ENCODE results near the gene ARMC2.

The ARMC2 gene

DNA sequence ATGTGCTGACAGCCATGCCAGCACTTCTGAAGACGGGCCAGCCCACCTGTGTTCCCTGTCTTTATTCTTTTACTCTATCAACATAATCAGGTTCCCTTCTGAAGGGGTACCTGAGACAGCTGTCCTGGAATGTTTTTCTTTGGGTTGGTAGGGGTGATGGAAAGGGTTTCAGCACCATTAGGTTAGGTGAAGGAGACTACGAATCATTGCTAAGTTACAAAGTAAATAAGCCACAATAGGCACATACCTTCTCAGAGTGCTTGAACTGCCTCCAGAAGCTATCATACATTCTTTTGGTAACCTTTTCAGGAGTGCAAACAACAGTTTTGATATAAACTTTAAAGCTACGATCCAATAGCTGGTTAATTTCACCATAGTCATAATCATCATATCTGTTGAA is 140.1 kb downstream of the ARMC2 start:
- no peak for DNase-seq (ENCODE audit: low read depth)

DNA sequence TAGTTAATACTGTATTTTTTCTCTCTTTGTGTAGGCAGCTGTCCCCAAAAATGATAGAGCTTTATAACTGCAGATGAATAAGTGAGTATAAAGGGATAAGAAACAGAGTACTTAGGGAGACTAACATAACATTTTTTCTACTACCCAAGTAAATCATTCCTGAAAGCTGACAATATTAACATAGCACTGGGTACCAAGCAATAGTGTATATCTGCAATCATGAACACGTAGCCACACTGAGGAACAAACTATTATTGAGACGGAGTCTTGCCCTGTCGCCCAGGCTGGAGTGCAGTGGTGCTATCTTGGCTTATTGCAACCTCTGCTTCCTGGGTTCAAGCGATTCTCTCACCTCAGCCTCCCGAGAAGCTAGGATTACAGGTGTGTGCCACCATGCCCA is 140.5 kb downstream of the ARMC2 start:
- no peak for DNase-seq (ENCODE audit: low read depth)

DNA sequence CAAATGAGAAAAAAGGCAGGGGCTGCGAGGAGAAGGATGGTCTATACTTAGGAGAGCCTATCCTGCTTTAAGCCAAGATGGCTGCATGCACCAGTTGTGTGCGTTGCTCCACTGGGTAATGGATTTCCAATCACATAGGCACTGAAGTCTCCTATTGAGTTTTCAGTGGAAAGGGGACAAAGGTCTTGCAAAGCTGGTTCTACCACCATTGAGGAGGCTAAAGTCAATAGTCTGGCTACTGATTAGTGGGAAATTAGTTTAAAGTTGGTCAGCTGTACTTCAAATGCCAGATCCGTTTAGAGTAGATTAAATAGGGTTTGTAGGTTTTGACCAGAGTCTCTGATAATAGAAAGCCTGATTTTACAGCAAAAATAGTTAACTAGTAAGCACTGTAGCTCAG is 141.5 kb downstream of the ARMC2 start:
- DNase-seq (ENCODE audit: low read depth) = no peak

DNA sequence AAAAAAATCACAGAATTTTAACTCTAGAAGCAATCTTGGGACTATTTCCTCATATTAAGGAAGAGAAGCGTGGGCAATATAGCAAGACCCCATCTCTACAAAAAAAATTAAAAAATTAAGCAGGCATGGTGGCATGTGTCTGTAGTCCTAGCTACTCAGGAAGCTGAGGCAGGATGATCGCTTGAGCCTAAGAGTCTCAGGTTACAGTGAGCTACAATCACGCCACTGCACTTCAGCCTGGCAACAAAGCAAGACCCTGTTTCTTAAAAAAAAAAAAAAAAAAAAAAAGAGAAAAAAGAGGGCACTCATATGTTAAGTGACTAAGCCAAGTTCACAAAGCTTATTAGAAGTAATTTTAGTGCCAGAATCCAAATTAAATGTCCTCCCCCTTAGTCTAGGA is 145.7 kb downstream of the ARMC2 start:
- no peak for DNase-seq (ENCODE audit: low read depth)

DNA sequence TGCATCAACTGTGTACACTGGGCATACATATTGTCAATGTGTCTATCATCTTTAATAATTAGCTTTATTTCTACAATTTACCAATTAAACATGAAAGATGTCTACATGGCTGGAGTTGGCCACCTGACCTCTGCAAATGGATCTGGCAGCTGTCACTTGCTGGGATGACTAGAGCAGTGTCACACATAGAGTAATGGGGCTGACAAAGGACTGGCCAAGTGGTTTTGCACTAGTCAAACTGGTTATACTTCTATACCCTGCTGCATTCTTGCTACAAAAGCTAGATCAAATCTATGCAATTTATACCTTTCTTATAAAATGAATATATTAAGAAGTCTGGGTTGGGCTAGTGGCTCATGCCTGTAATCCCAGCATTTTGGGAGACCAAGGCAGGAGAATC is 147.1 kb downstream of the ARMC2 start:
- DNase-seq (ENCODE audit: low read depth) = no peak

DNA sequence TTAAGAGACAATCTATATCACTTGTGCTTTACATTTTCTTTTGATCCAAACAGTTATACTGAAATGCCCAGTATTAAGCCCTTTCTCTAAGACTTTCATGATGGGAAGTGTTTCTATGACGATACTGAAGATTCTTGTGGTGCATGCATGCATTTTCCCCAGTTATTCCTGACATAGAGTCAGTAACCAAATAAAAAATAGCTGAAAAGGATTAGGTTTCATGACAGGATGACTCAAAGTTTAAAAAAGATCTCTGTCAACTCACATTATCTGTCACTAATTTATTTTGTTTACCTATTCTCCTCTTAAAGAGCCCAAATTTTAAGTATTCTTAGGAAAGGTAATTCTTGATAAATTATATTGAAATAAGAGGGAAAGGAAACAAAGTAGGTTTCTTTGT is 148.0 kb downstream of the ARMC2 start:
- no peak for DNase-seq (ENCODE audit: low read depth)

DNA sequence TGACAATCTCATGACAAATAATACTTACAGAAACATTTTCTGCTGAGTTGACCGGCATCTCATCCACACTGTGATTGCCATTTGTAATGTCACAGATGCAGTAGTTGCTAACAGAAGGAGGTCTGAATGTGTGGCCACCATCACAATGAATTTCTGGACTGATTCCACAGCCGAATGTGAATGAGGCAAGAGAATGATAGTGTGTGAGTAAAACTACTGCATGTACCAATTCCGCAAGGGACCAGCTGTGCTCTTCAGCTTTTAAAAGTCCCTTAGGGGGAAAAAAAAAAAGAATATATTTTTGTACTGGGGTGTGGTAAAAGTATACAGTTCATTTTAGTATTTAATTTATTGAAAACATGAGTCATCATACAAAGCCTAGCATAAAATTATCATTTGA is 150.3 kb downstream of the ARMC2 start:
- no peak for DNase-seq (ENCODE audit: low read depth)

DNA sequence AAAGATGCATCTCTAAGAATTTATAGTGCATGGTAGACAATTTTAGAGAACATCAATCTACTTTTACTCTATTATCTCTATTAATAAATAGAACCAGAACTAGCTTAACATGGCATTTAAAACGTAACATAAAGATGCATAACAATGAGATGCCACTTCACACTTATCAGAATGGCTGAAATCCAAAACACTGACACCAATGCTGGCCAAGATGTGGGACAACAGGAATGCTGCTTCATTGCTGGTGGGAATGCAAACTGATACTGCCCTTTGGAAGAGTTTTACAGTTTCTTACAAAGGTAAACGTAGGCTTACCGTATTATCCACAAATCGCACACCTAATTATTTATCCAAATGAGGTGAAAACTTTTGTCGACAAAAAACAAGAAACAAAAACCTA is 151.2 kb downstream of the ARMC2 start:
- DNase-seq (ENCODE audit: low read depth) = no peak

DNA sequence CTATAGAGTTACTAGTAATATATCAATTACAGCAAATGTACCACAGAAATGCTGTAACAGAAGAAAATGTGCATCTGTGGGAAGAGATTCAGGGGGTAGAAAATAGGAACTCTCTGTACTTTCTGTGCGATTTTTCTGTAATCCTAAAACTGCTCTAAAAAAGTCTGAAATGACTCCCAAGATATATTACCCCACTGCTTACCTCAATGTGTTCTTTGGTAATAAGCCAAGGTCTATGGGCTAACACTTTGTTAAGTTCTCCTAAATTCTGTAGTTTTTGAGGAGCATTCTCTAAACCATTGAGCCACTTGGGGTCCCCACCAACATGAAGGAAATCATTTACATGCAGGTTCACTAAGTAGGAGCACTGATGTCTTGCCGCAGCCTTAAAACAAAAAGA is 152.1 kb downstream of the ARMC2 start:
- DNase-seq (ENCODE audit: low read depth) = no peak

DNA sequence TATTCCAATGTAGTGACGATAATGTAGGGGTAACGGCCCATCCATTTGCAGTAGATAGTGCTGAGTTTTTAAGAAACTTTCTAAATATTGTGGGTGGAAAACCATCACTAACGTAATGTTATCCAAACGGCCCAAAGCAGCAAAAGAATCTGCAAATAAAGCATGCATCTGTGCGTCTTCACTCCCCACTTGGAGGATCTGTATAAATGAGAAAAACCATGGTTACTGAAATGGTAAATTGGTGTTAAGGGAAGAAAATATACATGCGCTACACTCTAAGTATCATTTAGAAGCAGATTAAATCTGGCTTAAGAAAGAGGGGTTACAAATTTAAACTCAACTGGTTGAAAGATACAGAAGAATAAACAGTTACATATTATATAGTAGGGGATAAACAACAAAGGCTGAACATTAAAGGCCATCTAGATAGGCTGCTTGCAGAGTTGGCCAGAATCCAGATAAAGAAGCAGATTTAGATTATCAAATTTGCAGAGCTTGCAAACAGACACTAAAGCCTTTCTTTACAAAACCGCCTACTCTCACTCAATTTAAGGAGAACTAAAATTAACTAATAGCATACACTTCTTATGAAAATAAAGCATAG is 153.2 kb downstream of the ARMC2 start:
- DNase-seq (ENCODE audit: low read depth) = no peak

DNA sequence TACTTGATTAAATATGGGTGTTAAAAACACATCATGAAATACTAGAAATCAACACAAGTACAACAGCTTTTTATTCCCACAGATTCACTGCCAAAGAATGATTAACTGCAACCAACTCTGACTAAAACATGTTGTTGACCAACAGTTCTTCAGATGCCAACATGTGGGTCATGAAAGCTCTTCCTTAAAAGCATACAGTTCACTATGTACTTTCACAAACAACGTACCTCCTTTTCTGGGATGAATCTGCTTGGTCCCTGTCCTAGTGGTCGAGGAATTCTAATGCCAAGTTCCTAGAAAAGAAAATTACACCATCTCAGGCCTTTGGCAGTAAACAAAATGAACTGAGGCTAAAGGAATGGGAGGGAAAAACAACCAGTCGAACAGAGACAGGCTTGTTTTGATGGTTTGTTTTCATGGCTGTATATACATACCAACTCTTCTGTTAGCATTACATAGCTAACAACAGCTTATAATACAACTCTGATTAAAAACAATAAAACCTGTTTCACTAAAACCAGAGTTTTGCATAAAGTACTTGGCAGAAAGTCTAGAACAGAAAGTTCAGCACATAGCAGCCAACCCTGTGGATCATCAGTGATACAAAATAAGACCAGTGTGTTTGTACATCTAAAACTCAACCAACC is 154.0 kb downstream of the ARMC2 start:
- no peak for DNase-seq (ENCODE audit: low read depth)

DNA sequence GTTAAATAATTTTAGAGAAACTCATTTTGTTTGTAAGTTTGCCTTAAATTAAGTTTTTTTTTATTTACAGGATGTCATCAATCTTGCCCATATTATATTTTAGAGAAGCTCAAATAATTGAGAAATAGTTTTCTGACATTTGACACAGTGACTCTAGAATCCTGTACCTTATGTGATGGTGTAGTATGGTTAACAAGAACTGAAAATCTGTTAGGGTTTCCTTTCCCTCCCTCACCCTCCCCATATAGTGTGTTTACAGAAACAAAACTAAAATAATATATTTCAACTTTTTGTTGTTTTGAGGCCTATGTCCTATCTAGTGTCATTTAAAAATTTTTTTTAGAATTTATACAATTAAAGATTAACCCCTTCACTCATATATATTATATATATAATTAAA is 154.7 kb downstream of the ARMC2 start:
- no peak for DNase-seq (ENCODE audit: low read depth)

DNA sequence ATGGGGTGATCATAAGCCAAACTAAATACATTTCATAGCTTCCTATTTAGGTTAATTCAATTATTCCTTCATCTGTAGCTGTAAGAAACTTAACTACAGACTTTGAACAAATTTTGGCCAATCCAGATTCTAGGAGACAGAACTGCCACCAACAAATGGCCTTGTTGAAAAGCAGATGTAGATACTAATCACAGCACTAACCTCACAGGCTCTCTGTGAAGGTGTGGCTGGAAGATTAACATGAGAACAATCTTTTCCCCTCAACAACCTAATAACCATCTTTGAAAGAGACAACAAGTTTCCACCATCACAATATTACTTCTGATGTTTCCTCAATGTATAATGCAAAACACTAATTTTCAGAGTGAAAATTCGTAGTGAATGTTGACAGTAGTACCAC is 158.6 kb downstream of the ARMC2 start:
- DNase-seq (ENCODE audit: low read depth) = no peak

DNA sequence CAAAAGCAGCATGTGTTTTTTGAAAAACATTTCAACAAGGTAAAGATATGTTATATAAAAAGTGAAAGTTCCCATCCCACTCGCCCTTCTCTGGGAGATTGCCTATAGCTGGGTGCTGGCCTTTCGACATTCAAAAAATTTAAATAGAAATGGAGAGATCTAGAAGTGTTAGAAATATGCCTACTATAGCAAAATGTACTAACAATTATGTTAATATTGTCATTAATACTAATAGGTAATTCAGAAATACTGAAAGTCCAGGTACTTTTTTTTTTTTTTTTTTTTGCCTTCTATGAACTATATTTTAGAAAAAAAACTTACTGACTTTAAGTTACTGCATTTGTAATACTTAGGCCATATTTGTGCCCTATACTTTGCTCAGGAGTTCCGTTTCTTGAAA is 159.3 kb downstream of the ARMC2 start:
- DNase-seq (ENCODE audit: low read depth) = no peak

DNA sequence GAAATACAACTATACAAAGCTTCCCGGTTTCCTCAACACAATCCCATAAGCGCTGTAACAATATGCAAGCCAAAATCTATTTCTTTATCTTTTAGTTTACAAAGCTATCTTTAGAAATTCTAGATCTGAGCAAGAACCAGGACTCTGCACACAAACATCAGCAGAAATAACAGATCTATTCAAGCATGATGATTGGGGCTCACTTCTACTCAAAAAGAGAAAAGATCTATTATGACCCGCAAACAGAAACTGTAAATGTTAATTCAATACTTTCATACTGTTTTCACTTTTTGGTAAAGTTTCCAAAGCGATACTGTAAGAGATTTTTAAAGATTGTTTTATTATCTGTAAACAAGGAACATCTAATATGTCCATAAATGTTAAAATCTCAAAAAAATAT is 159.8 kb downstream of the ARMC2 start:
- DNase-seq (ENCODE audit: low read depth) = no peak

DNA sequence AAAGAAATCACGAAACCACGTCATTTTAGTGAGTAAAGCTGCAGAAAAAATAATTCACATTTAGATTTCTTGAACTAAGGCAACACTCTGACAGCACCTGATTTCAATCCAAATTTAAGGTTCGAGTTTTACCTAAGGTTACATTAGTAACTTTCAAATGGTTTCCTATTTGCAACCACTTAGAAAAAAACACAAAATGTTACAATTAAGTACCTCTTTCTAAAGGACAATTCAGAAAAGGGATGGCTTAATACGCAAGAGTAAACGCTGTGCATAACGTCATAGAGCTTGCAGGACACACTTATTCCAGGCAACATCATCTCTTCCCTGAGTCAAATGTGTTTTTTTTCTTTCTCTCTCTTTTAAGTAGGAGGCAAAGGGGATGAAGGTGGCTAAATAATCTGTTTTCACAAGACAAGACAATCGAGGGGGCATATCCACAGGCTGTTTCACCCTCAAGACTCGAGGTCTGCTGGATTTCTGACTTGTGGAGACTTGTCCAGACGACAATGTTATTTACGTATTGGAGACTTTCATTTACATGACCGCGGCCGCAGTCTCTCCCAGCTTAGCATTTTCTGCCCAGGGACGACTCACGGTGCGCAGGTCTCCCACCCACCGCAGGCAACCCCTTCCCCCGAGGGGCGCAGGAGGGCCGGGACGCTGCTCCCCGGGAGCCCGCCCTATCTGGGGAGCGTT is 160.5 kb downstream of the ARMC2 start:
- no peak for DNase-seq (ENCODE audit: low read depth)

DNA sequence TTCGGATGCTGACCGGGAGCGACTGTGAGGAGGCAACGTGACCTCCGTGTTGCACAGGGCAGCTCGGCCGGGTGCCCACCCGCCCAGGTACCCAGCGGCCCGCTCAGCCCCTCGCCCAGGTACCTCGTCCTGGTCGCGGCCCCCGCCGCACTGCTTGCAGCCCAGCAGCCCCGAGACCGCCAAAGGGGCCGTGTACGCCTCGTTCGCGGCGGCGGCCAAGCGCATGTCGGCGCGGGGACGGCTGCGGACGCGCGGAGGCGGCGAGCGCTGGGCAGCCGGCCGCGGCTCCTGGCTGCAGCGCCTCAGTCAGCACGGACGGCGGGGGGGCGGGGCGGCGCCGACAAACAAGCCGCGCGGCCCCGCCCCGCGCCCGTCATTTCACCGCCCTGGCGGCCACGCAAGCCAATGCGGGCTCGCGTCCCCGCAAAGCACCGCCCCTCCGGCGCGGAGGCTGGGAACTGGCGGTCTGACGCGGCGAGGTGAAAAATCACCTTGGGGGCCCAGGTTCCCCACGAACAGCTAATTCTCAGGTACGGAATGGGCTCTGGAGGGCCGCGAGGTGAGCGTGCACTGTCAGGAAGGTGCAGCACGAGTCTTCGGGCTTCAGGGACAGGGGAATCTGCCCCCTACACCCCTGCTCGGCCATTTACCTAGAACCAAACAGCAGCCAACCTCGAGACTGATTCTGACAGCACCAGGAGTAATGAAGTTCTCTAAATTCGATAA is 161.2 kb downstream of the ARMC2 start:
- peak; percentile 49 for DNase-seq (ENCODE audit: low read depth)

DNA sequence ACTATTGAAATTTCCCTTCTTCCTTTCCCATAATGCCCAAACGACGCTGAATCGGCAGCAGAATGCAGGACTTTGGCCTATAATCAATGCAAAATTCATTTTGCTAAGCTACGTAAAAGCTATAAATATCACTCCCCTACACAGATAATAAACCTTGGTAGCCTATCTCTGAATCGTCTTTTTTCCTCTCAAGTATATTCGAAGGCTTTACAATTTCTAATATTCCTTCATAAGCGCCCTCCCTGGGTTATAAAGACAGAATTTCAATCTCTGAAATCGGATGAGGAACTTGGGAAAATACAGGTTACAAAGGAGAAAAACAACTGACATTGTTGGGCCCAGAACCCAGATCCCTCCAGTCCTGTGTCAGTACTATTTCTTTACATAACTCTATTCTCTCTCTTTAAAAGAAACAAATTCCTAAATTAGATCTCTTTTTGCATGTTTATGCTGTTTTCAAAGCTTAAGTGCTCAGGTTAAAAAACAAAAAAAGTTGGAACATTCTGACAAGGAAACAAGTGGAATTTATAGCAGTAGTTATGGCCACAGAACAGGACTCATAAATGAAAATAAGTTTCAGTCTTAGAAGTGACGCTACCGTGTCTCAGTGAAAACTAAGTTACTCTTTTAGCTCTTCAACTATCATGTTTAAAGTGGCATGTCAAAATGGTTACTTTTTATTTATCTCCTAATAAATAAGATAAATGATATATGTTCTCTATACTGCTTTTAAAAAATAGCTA is 161.9 kb downstream of the ARMC2 start:
- no peak for DNase-seq (ENCODE audit: low read depth)

DNA sequence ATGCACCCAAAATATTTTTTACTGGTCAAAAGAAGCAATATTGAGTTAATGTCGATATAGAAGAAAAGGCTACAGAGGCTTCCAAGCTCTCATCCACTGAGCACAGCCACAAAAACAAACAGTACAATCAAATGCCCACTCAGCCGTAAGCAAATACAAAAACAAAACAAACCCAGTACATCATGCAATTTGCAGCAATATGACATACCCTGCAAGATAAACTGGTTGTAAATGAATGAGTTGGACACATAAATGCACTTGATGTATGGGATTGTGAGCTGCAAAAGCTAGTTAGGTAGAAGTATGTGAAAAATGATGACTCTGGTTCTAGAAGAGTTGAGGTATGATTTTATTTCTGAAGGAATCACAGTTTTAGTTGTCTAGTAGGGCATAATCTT is 162.5 kb downstream of the ARMC2 start:
- no peak for DNase-seq (ENCODE audit: low read depth)

DNA sequence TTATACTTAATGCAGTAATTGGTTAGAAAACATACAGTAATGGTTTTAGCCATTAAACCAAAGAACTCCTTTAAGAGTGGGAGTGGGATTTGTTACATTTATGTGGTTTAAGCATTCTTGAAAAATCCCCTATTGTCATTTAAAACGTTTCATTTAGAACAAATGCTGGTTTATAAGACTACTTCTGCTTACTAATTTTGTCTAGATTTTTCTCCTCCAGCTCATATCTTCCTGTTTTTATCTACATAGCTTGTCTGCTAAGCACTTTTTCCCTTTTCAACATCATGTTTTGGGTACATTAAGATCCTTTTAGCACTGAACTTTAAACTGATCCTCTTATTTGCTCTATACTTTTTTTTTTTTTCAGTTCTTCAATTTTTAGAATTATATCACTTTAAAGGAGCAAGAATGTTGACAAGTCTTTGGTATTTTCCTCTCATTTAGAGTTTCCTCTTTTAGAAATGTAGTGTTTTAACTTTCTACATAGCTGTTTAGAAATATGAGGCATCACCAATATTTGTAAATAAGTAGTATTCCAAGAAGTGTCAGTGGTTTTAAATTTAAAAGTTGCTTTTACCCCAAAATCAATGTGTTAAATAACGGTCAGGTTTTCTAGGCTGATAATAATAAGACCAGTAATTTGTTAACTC is 165.6 kb downstream of the ARMC2 start:
- no peak for DNase-seq (ENCODE audit: low read depth)

DNA sequence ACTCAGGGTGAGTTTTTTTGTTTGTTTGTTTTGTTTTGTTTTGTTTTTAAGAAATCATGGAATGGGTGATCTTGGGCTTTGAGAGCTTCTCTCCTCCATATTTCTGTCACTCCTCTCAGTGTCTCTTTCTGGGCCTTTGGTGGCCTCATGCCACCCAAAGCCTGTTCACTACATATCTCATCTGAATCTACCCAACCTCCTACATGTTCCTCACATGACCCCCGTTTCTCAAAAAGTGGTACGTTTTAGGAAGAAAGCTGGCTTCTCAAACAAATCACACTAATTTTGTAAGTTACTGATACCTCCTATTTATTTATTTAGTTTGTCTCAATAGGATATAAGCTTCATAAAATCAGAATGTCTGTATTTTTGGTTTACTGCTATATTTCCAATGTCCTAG is 166.4 kb downstream of the ARMC2 start:
- no peak for DNase-seq (ENCODE audit: low read depth)

DNA sequence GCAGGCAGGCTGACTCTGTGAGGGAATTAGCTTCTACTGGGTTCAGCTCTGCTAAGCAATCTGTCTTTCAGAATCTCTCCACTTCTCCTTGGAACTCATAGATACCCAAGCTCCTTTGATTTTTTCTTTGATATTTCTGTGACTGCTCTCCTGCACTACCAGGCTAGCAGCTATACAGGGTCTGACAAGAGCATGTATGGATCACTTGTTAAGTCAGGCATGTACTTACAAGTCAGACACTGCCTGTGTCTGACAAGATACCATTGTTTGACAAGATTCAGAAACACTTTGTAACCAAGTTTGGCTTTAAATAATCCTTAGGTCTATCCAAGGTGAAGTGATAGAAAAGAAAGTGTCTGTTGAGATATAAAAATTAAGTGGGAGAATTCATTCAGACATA is 167.0 kb downstream of the ARMC2 start:
- DNase-seq (ENCODE audit: low read depth) = no peak
